ENCODE data around the gene SCARB1.
"Not testable (repeated sequence)": the region's sequence is repeated elsewhere in the genome, so short reads cannot be mapped to it uniquely, and the experiment has no call there.

Gene SCARB1

GRCh38 chr12:124883263-124884130 is 19.8 kb upstream of the SCARB1 start:
- no peak for DNase-seq

- no peak for DNase-seq
Observed at GRCh38 chr12:124881123-124881522, 17.5 kb upstream of the SCARB1 start.

GRCh38 chr12:124880335-124880734 is 16.7 kb upstream of the SCARB1 start:
- DNase-seq: not testable (repeated sequence)

DNA sequence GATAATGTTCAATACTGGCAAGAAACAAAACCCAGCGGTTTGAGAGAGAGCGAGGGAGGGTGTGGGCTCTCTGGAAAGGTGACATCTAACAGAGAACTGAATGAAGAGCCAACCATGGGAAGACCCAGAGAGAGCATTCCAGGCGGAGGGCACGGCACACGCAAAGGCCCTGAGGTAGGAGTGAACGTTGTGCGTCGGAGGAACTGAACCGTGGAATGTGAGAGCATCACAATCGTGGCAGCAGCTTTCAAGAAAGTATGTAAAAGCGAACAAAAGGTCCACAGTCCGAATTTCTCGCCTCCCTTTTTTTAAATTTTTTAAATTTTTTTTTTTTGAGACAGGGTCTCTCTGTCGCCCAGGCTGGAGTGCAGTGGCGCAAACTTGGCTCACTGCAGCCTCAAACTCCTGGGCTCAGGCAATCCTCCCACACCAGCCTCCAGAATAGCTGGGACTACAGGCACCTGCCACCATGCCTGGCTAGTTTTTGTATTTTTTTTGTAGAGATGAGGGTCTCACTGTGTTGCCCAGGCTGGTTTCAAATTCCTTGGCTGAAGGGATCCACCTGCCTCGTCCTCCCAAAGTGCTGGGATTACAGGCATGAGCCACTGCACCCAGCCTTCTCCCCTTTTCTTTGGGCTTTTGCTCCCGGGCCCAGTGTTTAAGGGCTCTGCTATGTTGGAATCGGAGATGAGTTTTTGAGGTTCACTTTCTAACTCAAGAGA is 15.3 kb upstream of the SCARB1 start:
- no peak for DNase-seq

DNA sequence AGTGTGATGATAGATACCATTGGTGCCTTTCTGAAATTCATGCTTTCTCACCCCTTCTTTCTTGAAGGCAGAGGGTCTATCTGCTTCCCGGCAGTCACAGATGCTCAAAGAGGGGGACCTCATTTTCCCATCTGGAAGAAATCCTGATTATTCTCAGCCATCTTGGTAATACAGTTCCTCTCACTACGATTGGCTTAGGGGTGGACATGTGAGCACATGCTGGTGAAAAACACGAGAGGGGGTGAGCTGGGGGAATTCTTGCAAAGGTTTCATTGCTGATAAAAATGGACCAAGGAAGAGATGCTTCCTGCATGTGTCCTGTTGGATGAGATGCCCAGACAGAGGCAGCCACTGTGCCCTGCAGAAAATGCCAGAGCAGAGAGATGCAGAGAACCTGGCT is 13.8 kb upstream of the SCARB1 start:
- no peak for DNase-seq

- DNase-seq: no peak
Observed at GRCh38 chr12:124876171-124876570, 12.5 kb upstream of the SCARB1 start.

DNA sequence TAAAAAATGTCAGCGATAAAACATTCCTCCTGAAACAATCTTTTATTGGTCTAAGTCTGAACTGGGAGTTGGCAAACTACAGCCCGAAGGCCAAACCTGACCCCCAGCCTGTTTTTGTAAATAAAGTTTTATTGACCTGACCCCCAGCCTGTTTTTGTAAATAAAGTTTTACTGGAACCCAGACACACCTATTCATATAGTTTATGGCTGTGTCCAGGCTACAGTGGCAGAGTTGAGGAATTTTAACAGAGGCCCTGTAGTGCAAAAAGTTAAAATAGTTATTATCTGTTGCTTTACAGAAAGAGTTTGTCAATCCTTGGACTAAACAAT is 12.1 kb upstream of the SCARB1 start:
- DNase-seq: no peak

- no peak for DNase-seq
Observed at GRCh38 chr12:124874988-124875802, 11.5 kb upstream of the SCARB1 start.

- DNase-seq: no peak
Observed at GRCh38 chr12:124874188-124874587, 10.5 kb upstream of the SCARB1 start.

DNA sequence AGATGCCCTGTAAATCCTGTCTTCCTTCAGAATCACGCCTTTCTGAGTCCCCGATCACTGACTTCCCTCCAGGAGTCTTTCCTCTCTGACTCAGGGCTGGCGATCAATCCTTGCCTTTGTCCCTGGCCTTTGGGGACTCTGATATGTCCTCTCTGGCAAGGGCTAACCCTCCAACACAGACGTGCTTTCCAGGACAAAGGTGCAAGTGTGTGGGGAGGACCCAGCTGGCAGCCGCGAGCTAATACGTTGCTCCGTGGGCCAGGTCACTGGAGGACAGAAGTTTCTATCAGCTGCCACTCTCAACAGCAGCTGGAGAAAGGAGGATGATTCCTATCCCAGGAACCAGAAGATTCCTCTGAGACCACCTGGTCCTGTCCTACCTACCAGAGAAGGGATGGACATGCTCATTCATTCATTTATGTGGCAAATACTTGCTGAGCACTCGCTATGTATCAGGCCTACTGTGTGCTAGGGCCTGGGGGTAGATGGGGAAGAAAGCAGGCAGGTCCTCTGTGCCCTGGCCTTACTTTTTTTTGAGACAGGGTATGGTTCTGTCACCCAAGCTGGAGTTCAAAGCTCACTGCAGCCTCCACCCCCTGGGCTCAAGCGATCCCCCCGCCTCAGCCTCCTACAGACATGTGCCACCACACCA is 8.5 kb upstream of the SCARB1 start:
- peak in 1 of 2 experiments; percentile 15 for DNase-seq

DNA sequence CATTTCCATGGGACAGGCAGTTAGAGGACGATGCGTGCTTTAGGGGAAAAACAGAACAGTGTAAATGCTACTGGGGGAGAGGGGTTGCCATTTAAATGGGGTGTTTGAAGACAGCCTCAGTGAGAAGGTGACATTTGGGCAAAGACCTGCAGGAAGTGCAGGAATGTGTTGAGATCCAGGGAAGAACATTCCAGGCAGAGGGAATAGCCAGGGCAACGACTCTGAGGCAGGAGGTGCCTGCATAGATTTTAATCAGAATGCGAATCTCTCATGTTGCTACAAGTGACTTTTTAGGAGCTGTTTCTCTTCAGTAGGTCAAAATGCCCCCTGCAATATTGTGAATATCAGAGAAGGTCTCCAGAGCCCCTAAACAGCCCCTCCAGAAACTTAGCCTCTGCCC is 7.6 kb upstream of the SCARB1 start:
- no peak for DNase-seq

DNA sequence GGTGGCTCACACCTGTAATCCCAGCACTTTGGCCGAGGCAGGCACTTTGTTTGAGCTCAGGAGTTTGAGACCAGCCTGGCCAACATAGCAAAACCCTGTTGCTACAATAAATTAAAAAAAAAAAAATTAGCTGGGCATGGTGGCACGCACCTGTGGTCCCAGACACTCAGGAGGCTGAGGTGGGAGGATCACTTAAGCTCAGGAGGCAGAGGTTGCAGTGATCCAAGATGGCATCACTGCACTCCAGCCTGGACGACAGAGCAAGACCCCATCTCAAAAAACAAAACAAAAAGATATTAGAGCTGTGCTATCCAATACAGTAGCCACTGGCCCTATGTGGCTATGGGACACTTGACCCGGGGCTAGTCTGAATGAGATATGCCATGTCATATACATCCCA is 6.9 kb upstream of the SCARB1 start:
- DNase-seq: no peak

- DNase-seq: no peak
Observed at GRCh38 chr12:124869059-124869665, 5.5 kb upstream of the SCARB1 start.

DNA sequence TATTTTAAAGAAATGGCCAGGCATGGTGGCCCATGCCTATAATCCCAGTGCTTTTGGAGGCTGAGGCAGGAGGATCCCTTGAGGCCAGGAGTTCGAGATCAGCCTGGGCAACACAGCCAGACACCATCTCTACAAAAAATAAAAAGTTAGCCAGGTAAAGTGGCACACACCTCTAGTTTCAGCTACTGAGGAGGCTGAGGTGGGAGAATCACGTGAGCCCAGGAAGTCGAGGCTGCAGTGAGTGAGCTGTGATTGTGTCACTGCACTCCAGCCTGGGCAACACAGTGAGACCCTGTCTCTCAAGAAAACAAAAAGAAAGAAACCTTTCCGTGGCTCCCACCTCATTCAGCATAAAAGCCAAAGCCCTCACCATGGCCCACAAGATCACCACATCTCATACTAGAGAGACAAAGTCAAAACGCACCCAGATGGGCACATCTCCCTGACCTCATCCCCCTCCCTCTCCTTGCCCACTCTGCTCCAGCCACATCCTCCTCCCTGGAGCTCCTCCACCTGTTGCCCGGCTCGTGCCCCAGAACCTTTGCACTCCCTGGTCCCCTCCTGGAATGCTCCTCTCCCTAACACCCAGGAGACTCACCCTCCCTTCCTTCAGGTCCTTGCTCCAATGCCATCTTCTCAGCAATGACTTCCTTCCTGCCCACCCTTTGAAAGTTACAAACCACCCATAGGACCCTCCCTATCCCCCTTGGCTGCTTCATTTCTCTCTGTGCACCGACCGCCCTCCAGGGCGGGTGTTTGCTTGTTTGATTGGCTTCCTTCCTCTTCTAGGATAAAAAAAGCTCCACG is 4.8 kb upstream of the SCARB1 start:
- DNase-seq: no peak

- DNase-seq: no peak
Observed at GRCh38 chr12:124867401-124867930, 3.8 kb upstream of the SCARB1 start.

- no peak for DNase-seq
Observed at GRCh38 chr12:124866883-124867400, 3.3 kb upstream of the SCARB1 start.

- DNase-seq: no peak
Observed at GRCh38 chr12:124866195-124866882, 2.7 kb upstream of the SCARB1 start.

- no peak for DNase-seq
Observed at GRCh38 chr12:124865728-124866127, 2.1 kb upstream of the SCARB1 start.

- DNase-seq: no peak
Observed at GRCh38 chr12:124864326-124864752, 675 bp upstream of the SCARB1 start.

DNA sequence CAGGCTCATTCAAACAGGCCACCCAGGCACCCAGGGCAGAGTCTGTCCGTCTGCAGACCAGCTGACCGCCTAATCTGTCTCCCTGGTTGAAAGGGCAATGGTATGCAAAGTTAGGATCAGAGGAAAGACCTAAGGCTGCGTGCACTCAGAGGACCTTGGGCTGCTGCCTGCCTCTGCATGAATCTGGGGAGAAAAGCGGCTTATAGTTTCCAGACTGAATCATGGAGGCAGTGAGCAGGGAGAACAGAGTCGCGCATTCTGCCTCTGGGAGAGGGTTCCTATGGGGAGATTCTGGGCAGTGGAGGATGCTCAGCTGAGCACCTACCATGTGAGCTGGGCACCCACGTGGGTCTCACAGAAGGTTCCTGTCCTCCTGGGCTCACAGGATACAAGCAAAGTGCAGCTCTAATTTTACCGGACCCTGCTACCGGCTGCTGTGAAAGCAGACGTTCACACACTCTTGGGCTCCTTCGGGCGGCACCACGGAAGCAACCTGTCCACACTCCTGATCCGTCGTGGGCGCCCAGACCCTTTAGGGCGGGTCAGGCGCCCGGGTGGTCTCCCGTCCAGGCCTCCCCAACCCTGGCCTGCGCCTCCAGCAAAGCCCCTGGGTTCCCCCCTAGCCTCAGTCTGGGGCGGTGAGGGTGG is 772 bp downstream of the SCARB1 start:
- DNase-seq: peak in 1 of 2 experiments; percentile 52
